ENCODE data around the gene SMS. TPM values are rescaled to one million over a fixed set of nuclear protein-coding genes. Genes with fewer than 3 reads are reported as not detected.

Gene SMS
- 423 and 528 TPM in 2 replicates for total RNA-seq (2014; rRNA removed; shearing (Covaris generic))

DNA sequence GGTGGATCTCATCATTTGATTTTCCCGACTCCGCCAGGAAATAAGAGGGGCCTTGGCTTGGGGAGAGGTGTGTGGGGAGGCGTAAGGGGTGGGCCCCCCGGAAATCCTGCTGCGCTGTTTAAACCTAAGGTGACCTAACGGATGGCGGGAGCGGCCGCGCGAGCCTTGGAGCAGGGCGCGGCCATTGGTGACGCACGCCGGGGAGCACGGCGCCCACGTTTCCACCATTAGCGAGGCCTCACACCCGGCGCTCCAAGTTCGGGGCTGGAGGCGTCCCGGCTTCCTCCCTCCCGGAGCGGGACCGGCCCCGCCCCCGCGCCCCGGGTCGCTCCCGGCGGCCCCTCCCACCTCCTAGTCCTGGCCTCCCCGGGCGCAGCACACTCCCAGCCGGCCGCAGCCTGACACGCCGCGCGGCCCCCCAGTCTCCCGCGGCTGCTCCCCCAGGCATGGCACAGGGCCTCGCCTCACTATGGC, at the start of gene SMS:
Gene SMS (plus strand): TSS at position 354 of the 474 bp plus-strand sequence. CDS start 116 bp downstream, at position 470.
- peak; percentile 76 for DNase-seq (ENCODE audit: low spot score)

DNA sequence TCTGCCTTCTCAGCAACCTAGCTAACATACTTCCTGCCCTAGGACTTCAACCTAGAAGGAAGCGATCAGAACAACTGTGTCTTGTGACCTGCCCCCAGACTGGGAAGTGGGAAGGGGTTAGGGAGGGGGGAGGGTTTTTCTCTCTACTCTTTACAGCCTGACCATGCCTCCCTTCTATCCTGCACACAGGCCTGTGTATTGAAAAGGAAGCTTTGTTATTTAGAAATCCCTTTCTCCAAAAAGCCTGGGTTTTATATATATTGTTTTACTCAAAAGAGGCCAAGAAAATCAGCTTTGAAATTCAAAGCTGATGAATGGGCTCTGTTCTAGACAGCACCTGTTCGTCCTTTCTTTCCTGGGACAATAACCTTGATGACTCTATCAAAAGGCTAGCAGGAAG, 35.2 kb upstream of the SMS start:
- no peak for DNase-seq (ENCODE audit: low spot score)

DNA sequence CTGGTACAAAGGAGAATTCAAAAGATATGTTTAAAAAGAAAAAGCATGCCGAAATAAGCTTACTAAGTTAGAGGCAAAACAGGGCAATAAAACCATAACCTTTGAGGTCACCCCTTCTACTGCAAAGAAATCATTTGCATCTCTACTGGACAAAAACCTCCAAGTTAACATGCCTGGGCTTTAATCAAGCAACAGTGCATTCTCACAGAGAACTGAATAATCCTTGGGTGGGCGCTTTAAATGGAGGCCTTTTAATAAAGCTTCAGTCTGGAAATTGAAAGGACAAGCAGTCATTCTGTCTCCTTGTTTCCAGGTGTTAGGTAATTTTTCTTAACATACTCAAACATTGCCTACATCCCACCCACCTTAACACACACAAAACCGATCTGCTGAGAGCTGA, 34.6 kb upstream of the SMS start:
- DNase-seq (ENCODE audit: low spot score) = no peak

DNA sequence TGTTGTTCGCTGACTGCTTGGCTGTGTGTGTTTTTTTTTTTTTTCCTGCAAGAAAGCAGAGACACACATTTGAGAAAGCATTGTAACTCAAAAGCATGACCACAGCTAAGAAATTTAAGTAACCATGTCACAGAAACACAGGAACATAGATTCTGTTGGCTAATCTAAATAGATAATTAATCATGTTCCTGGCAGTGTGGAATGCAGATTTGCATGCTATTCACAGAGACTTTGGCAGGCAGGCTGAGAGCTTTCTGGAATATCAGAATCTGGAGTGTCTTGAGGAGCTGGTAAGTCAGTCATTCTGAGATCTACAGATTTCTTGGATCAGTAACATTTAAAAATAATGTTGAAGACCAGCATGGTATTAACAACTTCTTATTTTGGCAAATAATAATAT, 33.2 kb upstream of the SMS start:
- no peak for DNase-seq (ENCODE audit: low spot score)

- no peak for DNase-seq (ENCODE audit: low spot score)
These were observed 29.0 kb upstream of the SMS start for GRCh38 chrX:21911481-21911880.

GRCh38 chrX:21912220-21912619, 28.3 kb upstream of the SMS start:
- no peak for DNase-seq (ENCODE audit: low spot score)

DNA sequence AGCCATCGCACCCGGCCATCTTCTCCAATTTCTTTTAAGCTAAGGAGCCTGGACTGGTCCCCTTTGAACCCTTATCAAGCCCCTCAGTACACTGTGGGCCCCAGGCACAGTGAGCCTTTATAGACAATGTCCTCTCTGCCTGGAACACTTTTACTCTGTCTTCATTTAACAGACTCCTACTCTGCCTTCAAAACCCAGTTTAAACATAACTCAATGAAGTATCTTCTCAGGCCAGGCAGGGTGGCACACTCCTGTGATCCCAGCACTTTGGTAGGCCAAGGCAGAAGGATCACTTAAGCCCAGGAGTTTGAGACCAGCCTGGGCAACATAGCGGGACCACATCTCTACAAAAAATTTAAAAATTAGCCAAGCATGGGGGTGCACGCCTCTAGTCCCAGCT, 27.5 kb upstream of the SMS start:
- DNase-seq (ENCODE audit: low spot score) = no peak

- peak; percentile 36 for DNase-seq (ENCODE audit: low spot score)
These were observed 14.4 kb upstream of the SMS start for GRCh38 chrX:21926116-21926515.

DNA sequence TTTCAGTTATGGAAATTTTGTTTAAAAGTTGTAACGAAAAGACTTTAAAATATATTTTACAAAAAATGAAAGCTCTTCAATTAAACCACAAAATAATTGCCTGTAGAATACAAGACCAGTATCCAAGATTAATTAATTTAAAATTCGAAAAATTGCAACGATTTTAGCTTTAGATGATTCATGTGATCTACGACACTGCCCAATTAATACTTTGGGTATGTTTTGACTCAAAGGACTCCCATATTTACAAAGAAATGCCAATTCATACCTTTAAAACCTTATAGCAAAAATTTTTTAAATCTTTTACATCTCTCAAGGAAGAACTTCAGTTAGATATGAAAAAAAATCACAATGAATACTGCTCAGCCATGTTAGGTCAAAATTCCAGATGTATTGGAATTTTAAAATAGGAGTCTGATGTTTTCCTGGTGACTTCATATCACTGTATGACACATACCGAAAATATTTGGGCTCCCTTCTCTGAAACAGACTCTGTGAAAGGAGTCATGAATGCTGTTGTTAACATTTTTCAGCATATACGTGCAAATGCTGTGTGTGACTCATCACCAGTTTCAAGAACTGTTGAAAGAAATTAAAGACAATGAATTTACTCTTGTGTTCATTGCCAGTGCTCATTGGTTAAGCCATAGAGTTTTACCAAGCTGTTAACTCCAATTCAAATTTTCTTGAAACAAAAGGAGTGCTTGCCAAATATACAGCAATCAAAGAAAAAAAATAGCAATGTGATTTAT, 13.8 kb upstream of the SMS start:
- peak; percentile 96 for DNase-seq (ENCODE audit: low spot score)

DNA sequence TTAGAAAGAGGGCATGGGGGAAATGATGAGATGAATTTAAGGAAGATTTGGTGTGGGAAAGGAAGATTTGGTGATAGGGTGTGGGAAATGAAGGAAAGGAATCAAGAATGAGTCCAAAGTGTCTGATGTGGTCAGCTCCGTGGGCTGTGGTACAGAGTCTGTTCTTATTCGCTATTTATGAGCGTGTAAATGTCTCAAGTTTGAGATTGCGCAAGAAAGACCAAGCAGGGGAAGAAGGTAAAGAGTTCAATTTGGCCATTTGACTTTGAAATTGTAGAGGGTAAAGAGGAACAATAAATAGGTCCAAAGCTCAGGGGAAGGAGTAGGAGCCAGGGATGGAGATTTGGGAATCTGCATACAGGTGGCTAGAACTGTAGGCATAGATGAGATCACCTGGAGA, 11.3 kb upstream of the SMS start:
- no peak for DNase-seq (ENCODE audit: low spot score)

- DNase-seq (ENCODE audit: low spot score) = no peak
These were observed 9.5 kb upstream of the SMS start for GRCh38 chrX:21930986-21931385.

- peak; percentile 87 for DNase-seq (ENCODE audit: low spot score)
These were observed 8.1 kb upstream of the SMS start for GRCh38 chrX:21932292-21933002.

DNA sequence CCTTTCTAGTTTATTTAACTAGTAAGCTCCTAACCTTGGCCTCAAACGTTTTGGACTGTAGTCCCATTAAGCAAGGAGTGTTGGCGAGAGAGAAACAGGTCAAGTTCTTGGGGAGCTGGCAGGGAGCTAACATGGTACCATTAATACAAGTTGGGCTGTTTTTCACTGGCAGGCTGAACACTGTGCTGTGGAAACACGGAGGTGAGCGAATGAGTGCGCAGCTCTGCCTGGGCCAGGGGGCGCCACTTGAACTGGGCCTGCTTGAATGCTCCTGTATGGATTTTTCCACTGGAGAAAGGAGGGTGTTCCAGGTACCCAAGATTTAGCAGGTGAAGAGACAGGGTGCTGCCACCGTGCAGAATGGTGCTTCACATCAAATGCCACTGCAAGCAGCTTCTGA, 7.4 kb upstream of the SMS start:
- no peak for DNase-seq (ENCODE audit: low spot score)

DNA sequence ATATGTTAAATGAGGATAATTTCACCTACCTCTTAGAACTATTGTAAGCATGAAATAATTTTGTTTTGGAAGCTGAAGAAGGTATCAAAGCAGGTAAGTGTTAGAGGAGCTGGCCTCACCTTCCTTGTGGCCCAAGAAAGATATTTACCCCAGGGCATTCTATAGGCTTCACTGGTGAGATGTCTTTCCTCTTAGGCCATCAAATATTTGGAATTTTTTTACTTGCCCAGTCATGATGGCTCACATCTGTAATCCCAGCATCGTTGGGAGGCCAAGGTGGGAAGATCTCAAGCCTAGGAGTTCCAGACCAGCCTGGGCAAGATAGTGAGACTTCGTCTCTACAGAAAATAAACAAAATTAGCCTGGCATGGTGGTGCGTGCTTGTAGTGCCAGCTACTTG, 6.1 kb upstream of the SMS start:
- DNase-seq (ENCODE audit: low spot score) = peak; percentile 40

- no peak for DNase-seq (ENCODE audit: low spot score)
These were observed 603 bp upstream of the SMS start for GRCh38 chrX:21939906-21940305.

DNA sequence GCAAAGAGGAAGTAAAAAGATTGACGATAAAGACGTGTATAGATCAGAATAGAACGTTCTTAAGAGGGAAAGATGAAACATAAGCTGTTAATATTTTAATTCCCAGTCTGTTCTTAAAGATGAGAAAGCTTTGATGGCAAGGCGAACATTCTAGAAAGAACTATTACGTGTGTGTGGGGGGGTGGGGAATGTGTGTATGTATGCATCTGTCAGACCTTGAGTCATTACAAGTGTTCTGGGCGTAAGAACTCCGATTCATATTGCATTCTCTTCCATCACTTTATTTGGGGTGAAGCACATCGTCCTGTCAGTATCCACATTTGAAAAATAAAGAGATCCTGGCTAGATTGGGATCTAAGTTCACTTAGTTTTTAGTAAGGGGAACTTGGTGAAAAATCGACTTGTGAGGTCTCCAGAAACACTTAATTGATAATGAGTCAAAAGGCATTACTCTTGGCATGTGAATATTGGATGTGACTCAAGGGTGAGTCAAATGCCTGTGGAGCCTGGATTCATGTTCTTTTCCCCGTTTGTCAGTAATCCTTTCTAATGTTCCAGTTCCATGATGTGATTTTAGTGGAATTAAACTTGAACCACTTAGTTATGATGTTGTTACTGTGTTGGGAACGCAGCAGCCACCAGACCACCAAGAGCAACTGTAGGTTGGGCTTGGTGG, 3.1 kb downstream of the SMS start:
- peak; percentile 85 for DNase-seq (ENCODE audit: low spot score)

GRCh38 chrX:21944136-21944615, 3.7 kb downstream of the SMS start:
- no peak for DNase-seq (ENCODE audit: low spot score)

- peak; percentile 34 for DNase-seq (ENCODE audit: low spot score)
These were observed 6.6 kb downstream of the SMS start for GRCh38 chrX:21946925-21947641.

- no peak for DNase-seq (ENCODE audit: low spot score)
These were observed 7.2 kb downstream of the SMS start for GRCh38 chrX:21947671-21948070.

DNA sequence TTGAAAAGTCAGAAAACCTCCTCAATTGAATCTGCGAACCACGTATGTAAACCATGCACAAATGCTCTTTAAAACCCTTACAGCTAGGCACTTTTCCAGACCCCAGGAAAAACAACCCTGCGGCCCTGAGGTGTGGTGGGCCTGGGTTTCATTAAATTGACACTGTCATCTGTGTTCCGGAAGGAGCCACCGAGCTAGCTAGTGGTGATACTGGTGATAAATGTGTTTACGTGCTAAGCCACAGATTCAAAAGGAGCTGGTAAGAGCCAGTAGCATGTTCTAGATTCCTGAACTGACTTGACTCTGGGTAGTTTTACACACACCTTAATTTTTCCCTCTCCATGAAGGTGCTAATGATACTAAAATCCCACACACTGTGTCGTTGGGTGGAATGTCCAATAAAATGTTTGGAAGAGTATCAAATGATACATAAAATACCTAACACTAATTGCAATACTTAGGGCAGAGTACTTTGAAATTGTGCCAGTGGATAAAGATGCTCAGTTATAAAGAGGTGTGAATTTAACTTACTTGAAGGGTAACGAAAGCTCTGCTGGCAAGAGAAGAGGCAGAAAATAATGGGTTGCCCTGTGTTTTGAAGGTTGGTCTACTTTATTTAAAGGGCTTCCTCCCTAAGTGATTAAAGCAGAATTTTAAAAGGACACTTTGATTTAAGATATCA, 8.5 kb downstream of the SMS start:
- DNase-seq (ENCODE audit: low spot score) = no peak

DNA sequence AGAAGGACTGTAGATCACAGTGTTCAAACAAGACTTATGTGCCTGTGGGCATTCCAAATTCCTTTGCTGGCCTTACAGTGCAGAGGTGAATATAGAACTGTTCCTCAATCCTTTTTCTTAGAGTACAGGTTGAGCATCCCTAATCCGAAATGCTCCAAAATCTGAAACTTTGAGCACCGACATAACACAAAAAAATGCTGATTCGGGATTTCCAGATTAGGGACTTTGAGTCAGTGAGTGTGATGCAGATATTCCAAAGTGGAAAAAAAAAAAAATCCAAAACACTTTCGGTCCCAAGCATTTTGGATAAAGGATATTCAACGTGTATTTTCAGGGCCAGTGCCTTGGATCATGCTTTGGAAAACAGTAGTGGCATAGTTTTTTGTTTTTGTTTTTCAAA, 9.2 kb downstream of the SMS start:
- DNase-seq (ENCODE audit: low spot score) = no peak

Measured in A172 (cell line).